Measurements from ENCODE around the gene SORCS3.

- TF ChIP-seq CTCF (conservative IDR thresholded peaks at IDR 0.05; ENCODE audit: low read length) = no peak
- TF ChIP-seq EZH2phosphoT487 (IDR thresholded peaks at IDR 0.05; ENCODE audit: borderline replicate concordance) = no peak
These were observed 49.0 kb downstream of the SORCS3 start for GRCh38 chr10:104690101-104690500.

All from Loucy (cell line).